ENCODE data around the gene PAN3. TPM values are rescaled to one million over a fixed set of nuclear protein-coding genes. Genes with fewer than 3 reads are reported as not detected.

Gene PAN3
- total RNA-seq, 4 donors from 2014 or later = 5.5 to 14.7 (median 9.4) TPM

- H3K36me3 ChIP-seq = no peaks in the 10 kb centered on the region
- no peaks in the 10 kb centered on the region for H3K9me3 ChIP-seq
- no peak for ATAC-seq
- no peak for DNase-seq
- no peak overlapping the region for H3K4me3 ChIP-seq
- H3K4me1 ChIP-seq = peaks cover 0 to 4% of the 10 kb centered on the region in 2 donors
- intact Hi-C loops (cut with DNase I; ENCODE audit: low total_unique reads) (loop anchor here (5.0 kb wide), 1 partner anchor 165 kb away; no protein-coding TSS in a partner anchor), in situ Hi-C loops (cut with MboI; ENCODE audit: low sequenced_read_pairs in 4 of 4) (loop anchor here in 3 of 4 donors (10.0 to 25.0 kb wide), 3 partner anchors 307 to 467 kb away; no protein-coding TSS in a partner anchor)
- no peak overlapping the region for H3K27ac ChIP-seq
- no peaks in the 10 kb centered on the region for H3K27me3 ChIP-seq
- TF ChIP-seq CTCF (IDR thresholded peaks at IDR 0.05 in 4 of 5, conservative IDR thresholded peaks at IDR 0.05 in 1 of 5) (no peak), POLR2A (IDR thresholded peaks at IDR 0.05) (no peak)
Observed at GRCh38 chr13:28327373-28328270, 189.3 kb downstream of the PAN3 start.

GRCh38 chr13:28328271-28328607, 189.9 kb downstream of the PAN3 start:
- intact Hi-C loops (cut with DNase I; ENCODE audit: low total_unique reads) = loop anchor here (5.0 kb wide), 1 partner anchor 164 kb away; no protein-coding TSS in a partner anchor
- H3K4me3 ChIP-seq = no peak overlapping the region
- no peaks in the 10 kb centered on the region for H3K27me3 ChIP-seq
- no peak for TF ChIP-seq POLR2A (IDR thresholded peaks at IDR 0.05)
- no peak for TF ChIP-seq CTCF (IDR thresholded peaks at IDR 0.05 in 4 of 5, conservative IDR thresholded peaks at IDR 0.05 in 1 of 5)
- H3K4me1 ChIP-seq = peaks cover 0 to 4% of the 10 kb centered on the region in 2 donors
- in situ Hi-C loops (cut with MboI; ENCODE audit: low sequenced_read_pairs in 4 of 4) = loop anchor here in 3 of 4 donors (10.0 to 25.0 kb wide), 3 partner anchors 307 to 467 kb away; no protein-coding TSS in a partner anchor
- H3K9me3 ChIP-seq = no peaks in the 10 kb centered on the region
- no peak overlapping the region for H3K27ac ChIP-seq
- no peak for DNase-seq
- no peak for ATAC-seq
- no peaks in the 10 kb centered on the region for H3K36me3 ChIP-seq

GRCh38 chr13:28329395-28330158, 191.2 kb downstream of the PAN3 start:
- in situ Hi-C loops (cut with MboI; ENCODE audit: low sequenced_read_pairs in 4 of 4) = loop anchor here in 3 of 4 donors (10.0 to 25.0 kb wide), 3 partner anchors 305 to 465 kb away; no protein-coding TSS in a partner anchor
- H3K4me1 ChIP-seq = peaks cover 0 to 4% of the 10 kb centered on the region in 2 donors
- no peaks in the 10 kb centered on the region for H3K9me3 ChIP-seq
- H3K27me3 ChIP-seq = no peaks in the 10 kb centered on the region
- DNase-seq (no peak), ATAC-seq (no peak)
- TF ChIP-seq CTCF (IDR thresholded peaks at IDR 0.05 in 4 of 5, conservative IDR thresholded peaks at IDR 0.05 in 1 of 5) (no peak), POLR2A (IDR thresholded peaks at IDR 0.05) (no peak)
- H3K27ac ChIP-seq = no peak overlapping the region
- H3K4me3 ChIP-seq = no peak overlapping the region
- intact Hi-C loops (cut with DNase I; ENCODE audit: low total_unique reads) = loop anchor here (5.0 kb wide), 1 partner anchor 163 kb away; no protein-coding TSS in a partner anchor
- H3K36me3 ChIP-seq = no peaks in the 10 kb centered on the region

DNA sequence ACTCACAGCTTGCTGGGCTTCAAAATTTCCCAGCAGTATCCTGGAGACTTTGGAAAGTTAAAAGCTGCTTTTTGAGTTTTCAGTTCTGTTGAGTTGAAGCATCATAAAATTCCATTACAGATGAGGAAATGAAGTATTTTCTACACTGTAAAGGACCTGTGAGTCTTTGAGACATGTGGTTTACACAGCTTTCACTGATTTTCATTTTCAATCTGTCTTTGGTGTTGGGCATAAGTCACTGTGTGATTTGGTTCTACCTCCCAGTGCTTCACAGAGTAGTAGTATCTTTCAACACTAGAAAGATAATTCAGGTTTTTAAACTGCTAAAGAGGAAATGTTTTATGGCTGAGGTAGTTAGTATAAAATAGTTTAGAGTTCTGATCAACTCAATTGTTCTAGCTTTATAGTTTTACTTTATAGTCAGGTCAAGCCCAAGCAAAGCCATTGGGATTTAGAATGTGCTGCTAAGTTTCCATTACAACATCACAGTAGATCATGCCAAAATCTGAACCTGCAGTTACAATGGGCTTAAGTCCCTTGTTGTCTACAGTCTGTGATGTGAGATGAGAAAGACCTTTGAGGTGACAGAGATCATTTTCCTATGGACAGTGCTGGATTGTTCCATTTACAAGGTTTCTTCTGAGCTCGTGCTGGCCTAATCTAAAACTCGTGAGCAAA, 195.0 kb downstream of the PAN3 start:
- Histone ChIP-seq H3K36me3 (no peaks in the 10 kb centered on the region), H3K4me3 (no peak overlapping the region), H3K4me1 (peaks cover 5 to 12% of the 10 kb centered on the region in 2 donors), H3K9me3 (no peaks in the 10 kb centered on the region), H3K27ac (peak overlapping the region in 3 of 4 donors; percentile 3 to 34 (median 24)), H3K27me3 (no peaks in the 10 kb centered on the region)
- intact Hi-C loops (cut with DNase I; ENCODE audit: low total_unique reads) = no loop called here
- in situ Hi-C loops (cut with MboI; ENCODE audit: low sequenced_read_pairs in 4 of 4) = loop anchor here in 1 of 4 donors (25.0 kb wide), 1 partner anchor 454 kb away; no protein-coding TSS in a partner anchor
- no peak for TF ChIP-seq CTCF (IDR thresholded peaks at IDR 0.05 in 4 of 5, conservative IDR thresholded peaks at IDR 0.05 in 1 of 5)
- TF ChIP-seq POLR2A (IDR thresholded peaks at IDR 0.05) = no peak
- DNase-seq (no peak), ATAC-seq (no peak)
